AG20443 (cell line): ENCODE results near the gene TMEM132D.
"Not testable (repeated sequence)": the region's sequence is repeated elsewhere in the genome, so short reads cannot be mapped to it uniquely, and the experiment has no call there.

Experiments used
- DNase-seq: peaks from one replicate; pipeline ENCODE4 v3.0.0; 2012; ENCODE audit warnings: low spot score, mixed read lengths

Gene TMEM132D

DNA sequence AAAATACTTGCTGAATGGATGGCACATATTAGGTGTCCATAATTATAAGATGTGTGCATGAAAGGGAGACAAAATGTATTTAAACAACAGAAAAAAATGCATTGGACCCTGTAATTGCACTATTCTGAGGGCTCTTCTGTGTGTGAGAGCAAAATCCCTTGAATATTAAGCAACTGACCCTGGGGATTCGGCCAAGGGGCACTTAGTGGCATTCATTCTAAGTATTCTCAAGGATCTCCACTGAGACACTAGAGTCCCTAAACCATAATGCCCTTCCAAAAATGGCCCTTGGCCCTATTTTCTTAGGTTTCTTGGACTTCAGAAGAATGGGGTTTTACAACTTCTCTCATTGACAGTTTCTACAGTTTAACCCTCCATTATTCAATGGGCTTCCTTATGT is 662.0 kb downstream of the TMEM132D start:
- DNase-seq: no peak

DNA sequence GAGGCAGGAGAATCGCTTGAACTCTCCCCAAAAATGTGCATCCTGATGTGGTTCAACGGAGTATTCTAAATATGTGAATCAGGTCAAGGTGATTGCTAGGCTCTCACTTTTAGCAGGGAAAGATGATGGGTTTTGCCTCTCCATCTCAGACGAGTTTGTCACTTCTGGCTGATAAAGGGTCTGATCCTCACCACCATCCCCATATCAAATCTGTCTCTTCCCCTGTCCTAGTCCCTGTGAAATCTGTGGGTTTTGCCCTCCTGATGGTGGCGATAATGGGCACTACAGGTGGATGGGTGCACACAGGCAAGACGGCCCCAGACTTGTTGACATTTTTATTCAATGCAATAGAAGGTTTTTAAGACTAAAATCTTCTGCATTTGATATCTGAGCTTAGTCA is 665.9 kb downstream of the TMEM132D start:
- DNase-seq: no peak

DNA sequence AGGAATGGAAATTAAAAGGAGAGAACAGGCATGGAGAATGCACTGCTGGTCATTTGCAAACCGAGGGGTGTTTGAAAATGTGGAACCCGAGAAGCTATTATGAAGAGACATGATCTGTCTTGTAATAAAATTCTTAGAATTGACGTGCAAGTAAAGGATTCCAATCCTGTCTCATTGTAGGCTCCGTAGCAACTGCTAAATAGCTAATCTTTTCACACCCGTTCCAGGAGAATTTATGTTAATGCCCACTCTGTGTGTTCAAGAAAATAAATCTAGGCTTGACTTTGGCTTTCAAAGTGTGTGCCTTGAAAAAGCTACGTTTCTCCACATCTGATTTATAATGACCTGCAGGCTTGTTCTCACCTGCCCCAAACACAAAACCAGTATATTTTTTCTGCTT is 669.6 kb downstream of the TMEM132D start:
- no peak for DNase-seq

DNA sequence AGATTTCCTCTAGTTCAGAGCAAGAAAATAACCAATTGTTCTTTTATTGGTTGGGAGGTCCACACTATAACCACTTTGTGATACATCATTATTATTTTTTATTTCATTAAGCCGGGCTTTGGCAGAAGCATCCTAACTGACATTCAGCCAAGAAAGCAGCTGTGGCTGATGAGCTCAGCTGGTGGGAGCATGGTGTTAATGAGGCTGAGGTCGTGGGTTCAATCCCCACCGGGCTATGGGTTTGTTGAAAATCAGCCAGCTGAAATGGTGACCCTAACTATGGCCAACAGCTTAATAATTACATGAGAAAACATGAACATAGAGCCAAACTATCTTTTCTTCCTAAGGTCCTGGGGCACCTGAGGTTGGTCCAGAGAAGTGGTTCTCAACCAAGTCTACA is 672.3 kb downstream of the TMEM132D start:
- no peak for DNase-seq

DNA sequence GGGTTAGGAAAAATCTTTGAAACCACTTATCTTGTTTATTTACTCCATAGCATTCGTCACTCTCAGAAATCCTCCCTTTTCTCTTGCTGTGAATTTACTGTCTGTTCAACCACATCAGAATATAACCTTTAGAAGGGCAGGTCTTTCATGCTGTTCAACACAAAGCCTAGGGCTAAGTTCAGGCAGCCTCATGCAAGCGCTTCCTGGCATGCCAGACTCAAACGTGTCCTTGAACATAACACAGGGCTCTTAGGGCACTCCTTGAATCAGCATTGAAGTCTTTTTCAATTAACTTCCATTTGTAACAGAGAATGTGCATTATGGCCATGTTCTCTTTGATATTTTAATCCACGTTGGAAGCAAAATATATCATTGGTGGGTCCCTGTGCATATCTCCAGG is 672.8 kb downstream of the TMEM132D start:
- DNase-seq: no peak

DNA sequence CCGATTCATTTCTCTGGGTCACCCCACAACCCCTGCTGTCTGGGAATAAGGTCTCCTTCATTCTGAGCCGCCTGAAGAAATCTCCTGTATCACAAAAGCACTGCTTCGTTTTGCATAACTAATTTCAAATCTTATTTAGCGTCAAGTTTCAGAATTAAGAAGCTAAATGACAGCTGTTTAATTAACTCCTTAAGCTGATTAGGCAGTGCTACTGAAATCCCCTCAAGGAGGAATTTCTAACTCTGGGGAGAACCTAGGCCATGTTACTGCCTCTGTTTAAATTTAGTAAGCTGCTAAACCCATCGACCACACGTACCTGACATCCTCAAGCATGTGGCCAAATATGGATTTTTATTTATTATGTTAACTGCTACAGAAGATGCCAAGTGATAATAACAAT is 677.0 kb downstream of the TMEM132D start:
- DNase-seq: no peak

DNA sequence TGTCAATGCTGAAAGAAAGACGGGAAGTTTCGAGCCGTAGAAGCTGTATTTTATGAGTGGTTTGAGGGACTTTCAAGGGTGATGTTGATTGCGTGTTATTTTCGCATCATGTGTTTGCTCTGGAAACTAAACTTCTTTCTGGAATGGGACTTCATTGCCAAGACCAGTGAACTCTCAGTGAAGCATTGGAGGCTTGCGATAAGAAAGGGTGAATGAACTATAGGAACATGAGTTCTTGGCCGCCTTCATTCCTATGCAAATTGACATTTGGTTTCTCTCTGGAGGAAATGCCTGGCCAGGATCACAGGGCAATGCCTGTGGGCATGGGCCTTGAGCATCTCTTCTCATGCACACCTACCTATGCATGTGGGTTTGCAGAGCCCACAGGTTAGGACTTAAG is 677.8 kb downstream of the TMEM132D start:
- DNase-seq: no peak

DNA sequence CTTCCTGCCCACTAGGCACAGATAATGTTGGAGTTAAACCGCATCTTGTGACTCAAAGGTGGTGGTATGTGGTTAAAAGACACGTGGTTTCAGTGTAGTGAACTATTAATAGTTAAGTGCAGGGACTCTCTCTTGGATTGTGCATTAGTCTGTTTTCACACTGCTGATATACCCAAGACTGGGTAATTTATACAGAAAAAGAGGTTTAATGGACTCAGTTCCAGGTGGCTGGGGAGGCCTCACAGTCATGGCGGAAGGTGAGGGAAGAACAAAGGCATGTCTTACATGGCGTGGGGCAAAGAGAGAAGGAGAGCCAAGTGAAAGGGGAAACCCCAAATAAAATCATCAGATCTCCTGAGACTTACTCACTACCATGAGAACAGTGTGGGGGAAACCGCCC is 688.3 kb downstream of the TMEM132D start:
- no peak for DNase-seq

DNA sequence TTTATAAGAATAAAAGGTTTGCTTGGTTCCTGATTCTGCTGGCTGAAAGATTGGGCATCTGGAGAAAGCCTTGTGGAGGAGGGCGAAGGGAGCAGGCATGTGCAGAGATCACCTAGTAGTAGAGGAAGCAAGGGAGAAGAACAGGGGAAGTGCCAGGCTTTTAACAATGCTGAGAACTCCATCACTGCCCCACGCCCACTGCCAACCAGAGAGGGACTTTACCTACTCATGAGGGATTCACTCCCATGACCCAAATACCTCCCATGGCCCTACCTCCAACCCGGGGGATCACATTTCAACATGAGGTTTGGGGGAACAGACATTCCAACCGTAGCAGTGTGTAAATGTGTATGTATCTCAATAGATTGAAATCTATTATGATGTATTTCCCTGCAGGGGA is 690.3 kb downstream of the TMEM132D start:
- DNase-seq: no peak

DNA sequence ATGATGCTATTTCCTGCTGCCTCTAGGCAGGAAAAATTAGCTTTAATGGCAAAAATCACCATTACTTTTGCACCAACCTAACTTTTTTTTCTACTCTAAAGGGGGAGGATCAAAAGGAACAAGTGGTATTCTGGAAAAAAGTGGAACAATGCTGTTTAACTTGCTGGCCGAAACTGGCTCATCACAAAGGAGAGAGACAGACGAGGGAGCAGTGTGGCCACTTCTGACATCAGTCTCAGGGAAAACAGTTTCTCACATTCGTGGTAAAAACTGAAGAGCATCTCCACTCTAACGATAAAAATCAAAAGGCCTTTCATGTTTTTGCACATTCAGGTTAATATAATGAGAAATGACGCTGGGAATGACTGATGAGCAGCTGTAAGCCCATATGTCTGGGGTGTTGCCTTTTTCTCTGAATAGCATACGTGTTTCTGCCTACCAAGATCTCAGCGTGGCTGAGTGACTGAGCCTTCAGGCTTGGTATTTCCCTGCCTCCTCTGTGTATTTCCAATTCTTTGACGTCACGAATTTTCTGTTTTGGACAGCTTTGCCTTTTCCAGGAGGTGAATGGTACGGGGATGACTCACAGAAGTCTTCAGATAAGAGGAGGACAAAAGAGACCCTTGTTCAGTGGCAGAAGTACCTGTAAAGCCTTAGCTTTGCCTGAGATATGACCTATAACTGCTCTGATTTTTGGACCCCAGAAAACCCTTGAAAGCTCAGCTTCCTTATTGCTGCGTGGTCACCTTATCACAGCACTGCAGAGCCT is 691.8 kb downstream of the TMEM132D start:
- no peak for DNase-seq

DNA sequence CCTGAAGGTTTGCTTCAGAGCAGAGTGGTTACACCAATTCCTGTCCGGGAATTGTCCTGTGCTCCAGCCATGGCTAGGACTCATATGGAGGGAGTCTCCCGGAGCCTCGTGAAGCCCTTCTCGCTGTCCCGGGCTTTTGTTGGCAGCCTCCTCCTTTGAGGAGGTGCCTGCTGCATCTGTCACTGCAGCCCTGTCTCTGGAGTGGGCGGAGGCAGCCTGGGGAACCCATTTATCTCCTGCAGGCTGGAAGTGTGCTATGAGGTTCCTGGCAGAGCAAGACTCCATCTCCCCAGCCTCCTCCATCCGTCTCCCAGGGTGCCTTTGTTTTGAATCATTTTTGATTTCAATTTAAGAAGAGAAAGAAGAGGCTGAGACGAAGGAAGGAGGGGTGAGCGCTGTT is 695.3 kb downstream of the TMEM132D start:
- no peak for DNase-seq

DNA sequence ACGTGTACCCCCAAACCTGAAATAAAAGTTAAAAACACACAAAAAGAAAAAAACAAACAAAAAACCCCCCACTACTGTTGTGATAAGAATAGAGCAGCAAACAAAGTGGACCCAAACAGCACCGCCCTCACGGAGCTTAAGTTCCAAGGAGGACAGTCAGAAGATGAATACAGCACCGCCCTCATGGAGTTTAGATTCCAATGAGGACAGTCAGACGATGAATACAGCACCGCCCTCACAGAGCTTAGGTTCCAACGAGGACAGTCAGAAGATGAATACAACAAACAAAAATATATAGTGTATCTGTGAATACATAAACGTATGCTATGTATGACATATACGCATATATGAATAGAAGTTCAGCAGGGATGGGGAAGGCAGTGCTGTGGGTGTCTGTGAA is 696.7 kb downstream of the TMEM132D start:
- DNase-seq: no peak

DNA sequence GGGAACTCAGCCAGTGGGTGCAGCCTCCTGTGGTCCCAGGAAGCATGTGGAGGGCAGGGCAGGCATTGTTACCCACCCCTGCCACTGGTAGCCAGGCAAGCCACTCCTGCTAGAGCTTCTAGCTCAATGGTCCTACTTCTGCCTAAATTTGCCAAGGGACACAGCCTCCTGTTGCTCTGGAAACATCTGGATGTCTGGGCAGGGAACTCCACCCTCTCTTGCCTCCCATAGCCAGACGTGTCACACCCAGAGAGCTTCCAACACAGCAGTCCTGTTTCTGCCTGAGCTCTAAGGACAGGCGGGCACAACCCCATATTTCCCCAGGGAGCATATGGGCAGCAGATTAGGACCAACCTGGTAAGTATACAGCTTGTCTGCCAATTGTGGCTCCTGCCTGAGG is 700.4 kb downstream of the TMEM132D start:
- DNase-seq: no peak

DNA sequence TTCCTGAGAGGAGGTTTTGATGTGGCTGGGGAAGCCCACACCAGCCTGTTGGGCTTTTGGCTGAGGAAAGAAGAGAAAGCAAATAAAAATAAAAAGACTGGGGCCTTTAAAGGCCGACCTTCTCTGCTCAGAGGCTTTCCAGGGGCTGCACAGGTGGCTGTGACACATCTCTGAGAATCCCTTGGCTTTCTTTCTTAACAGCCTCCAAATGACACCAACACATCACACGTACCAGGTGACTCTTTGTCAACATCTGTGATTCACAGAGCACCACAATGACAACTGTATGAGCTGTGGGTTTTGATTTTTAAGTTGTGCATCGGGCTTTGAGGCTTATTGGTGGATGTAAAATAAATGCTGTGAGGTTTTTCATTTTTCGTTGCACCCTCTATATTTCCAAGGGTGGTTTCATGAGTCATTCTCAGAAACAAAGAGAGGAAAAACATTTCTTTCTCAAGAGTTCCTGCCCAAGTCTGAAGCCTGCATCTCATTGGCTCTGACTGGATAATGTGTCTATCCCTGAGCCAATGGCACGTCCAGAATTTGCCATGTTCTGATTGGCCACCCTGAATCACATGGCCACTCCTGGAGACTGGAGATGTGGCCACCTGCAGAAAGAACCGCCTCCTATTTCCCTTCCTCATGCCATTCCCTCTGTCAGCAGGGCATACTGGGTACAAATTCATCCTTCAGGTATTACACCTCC is 701.6 kb downstream of the TMEM132D start:
- no peak for DNase-seq

DNA sequence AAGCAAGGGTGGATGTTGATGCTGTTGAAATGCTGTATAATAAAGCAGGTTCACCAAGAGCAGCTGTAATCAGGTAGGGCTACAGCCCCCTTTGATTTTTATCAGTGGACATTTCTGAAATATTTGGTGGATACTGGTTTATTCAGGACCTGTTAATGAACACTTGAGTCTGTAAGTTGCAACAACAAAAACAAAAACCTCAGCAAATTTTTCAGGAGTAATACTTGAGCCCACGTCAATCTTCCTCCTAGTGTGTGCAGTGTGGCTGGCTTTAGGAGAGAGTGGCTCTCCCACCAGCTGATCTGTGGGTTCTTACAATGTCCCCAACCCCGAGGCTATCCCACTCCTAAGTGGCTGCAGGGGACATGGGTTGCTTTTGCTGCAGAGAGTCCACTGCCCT is 702.8 kb downstream of the TMEM132D start:
- DNase-seq: no peak

DNA sequence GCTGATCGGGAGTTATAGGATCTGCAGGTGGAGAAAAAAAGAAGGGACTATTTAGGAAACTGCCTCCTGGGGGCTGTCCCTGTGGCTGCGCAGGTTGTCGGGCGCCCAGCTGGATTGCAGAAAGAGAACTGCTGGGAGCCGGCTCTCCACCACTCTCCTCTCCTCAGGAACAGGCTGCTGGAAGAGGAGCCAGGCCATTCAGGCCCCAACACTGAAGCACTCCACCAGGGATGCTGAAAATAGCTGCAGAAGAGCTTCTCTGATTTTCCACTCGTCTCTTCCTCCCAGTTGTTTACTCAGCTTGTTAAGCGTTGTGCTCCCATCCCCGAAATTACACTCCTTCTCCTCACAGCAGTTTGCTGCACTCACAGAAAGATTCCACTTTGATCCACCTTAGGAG is 703.2 kb downstream of the TMEM132D start:
- DNase-seq: no peak

DNA sequence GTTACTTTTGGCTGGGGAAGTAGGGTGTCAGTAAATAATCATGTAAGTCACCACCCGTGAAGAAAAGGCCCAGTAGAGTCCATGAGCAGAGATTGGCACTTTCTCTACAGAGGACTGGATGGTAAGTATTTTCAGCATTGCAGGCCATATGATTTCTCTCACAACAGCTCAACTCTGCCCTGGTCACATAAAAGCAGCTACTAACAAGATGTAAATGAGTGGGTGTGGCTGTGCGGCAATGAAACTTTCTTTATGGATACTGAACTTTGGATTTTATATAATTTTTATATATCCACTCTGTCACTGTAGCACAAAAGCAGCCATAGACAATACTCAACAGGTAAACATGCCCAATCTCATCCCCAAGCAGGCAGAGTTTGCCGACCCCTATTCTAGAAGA is 706.9 kb downstream of the TMEM132D start:
- DNase-seq: no peak

DNA sequence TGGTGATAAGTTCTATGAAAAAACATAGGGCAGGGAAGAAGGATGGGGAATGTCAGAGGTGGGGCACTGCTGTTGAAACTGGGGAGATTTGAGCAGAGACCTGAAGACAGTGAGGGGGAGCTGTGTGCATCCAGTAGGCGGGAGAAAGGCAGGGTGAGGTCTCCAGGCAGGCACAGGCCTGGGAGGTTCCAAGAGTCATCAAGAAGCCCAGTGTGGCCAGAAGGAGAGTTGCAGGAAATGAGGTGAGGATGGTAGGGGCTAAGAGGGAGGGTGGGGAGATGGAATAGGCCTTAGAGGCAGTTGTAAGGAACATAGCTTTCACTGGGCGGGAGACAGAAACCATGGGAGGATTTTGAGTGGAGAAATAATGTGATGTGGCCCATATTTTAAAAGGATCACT is 708.7 kb downstream of the TMEM132D start:
- no peak for DNase-seq

DNA sequence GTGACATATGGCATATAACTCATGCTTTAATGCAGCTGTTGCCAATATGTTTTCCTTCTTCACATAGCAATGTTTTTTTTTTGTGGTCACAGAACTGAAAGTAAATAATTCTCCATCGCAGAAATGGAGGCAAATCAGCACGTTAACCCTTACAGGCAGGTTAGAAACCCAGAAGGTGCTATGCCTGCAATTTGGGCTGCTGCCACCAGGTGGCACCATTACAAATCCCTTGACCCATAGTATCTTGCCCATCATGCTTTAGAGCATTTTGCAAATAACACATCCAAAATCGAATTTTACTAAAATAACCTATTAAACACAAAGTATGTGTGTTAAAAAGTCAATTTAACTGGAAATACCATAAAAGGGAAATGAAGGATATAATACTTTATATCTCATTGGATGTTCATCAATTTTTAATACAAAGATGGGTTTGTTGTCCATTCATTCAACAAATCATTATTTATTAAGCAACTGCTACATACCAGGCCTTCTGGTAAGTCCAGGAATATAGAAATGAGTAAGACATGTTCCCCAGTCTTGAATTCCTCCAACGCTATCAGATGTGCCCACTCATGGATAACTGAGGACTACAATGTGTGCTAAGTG is 710.5 kb downstream of the TMEM132D start:
- no peak for DNase-seq

DNA sequence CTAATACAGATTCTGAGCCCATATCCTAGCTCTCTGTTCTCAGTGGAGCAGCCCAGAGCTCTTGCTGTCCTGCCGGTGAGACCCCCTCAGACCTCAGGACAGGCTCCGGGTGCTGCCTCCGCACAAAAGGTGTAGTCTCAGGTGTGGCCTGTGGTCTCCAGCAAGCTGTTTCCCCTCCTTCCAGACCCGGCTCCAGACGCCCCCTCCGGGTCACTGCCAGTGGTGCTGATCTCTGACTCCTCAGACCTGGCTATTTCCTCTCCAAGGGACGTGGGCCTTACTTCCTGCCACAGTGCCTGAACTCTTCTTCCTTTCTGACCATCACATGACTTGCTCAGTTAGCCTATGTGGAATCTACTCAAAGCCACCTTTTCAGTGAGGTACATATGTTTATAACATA is 713.0 kb downstream of the TMEM132D start:
- DNase-seq: no peak

DNA sequence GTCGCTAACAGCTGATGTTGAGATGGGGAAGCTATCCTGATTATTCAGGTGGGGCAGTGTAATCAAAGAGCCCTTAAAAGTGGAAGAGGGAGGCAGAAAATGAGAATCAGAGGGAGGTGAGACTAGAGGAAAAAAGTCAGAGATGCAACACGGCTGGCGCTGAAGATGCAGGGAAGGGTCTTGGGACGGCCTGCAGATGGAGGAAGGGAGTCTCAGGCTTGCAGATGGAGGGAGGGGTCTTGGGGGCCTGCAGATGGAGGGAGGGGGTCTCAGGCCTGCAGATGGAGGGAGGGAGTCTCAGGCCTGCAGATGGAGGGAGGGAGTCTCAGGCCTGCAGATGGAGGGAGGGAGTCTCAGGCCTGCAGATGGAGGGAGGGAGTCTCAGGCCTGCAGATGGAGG is 713.9 kb downstream of the TMEM132D start:
- DNase-seq: not testable (repeated sequence)

DNA sequence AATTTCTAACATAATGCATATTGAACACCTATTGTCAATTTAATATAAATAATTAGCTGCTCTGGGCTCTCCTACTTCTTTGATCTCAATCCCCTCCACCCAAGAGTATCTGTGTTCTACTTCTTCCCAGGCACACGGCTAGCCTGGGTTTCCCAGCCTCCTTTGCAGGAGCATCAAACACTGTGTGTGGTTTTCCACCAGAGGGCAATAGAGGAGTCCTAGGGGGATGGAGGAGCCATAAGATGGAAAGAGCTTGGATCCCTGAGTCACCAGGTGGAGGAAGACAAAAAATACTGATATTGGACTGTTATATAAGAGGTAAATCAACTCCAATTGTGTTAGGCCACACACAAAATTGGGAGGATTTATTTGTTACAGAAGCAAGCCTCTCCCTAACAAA is 716.9 kb downstream of the TMEM132D start:
- DNase-seq: no peak

DNA sequence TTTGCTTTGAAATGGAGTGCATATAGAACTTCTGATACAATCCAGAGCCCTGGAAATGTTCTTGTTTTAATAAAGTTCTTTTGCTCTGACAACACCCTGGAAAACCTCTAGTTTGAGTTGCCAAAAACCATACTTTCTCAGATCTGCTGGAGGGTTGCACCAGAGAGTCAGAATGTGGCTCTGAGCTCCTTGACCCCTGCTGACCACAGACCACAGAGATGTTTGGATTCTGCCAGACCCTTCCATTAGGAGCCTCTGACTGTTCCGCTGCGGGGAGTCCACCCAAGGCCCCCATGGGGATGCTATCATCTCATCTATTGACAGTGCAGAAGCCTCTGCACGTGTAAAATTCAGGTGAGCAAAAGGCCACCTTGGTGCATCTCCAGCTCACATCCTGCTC is 718.0 kb downstream of the TMEM132D start:
- DNase-seq: no peak
